ENCODE measurements around the gene CPSF2.
"Not testable (repeated sequence)": the region's sequence is repeated elsewhere in the genome, so short reads cannot be mapped to it uniquely, and the experiment has no call there.

CPSF2 gene

DNA sequence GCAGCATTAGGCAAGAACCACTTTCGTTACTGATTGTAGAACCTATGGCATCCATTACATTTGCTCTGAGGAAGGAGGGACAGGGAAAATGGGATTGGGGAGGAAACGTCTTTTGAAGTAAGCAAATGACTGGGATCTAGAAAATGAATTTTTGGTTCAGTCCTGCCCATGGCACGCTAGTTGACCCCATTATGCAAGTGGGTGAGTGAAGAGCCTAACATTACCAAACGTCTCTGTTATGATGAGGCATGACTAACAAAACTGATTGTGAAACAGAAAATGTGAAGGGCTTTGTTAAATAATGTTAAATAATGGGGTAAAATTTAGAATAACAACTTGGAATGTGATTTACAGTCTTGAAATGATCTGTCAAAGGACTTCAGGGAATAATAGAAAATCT lies 38.9 kb downstream of the CPSF2 start:
- no peak for DNase-seq (ENCODE audit: low read depth in 2 of 2)

DNA sequence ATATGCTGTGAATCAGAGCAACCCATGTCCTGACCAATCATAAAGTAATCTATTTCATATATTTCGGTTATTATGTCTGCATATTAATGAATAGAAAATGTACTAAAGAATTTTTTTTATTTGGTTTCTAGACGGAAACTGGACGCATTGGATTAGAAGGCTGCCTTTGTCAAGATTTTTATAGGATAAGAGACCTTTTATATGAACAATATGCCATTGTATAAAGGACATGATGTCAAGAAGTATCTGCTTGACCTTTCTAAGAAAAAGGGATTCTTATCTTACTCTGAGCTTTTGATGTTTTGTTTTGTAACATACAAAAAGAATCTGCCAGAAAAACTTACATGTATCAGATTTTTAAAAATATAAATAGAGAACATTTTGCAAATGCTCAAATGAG lies 39.8 kb downstream of the CPSF2 start:
- DNase-seq (ENCODE audit: low read depth in 2 of 2), result no peak

DNA sequence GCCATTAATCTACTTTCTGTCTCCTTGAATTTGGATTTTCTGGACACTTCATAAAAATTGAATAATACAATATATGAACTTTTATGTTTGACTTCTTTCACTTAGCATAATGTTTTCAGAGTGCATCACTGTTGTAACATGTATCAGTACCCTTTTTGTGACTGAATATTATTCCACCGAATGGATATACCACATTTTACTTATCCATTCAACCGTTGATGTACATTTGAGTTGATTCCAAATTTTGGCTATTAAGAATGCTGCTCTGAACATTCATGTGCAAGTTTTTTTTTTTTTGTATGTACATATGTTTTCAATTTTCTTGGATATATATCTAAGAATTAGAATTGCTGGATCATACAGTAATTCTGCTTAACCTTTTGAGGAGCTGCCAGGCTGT lies 43.2 kb downstream of the CPSF2 start:
- DNase-seq (ENCODE audit: low read depth in 2 of 2), result no peak

DNA sequence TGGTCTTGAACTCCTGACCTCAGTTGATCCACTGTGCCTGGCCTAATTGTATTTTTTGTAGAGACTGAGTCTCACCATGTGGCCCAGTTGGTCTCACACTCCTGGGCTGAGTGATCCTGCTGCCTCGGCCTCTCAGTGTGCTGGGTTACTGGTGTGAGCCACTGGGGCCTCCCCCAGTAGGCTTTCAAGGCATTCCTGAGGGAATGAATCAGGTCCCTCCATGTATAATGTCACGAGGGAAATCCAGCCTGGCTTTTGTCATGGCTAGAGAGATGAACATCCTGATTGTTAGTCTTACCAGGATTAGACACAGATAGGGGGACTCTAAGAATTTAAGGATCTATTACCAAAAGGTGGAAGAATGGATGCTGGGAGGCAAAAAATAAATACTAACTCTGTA lies 51.9 kb downstream of the CPSF2 start:
- no peak for DNase-seq (ENCODE audit: low read depth in 2 of 2)

DNA sequence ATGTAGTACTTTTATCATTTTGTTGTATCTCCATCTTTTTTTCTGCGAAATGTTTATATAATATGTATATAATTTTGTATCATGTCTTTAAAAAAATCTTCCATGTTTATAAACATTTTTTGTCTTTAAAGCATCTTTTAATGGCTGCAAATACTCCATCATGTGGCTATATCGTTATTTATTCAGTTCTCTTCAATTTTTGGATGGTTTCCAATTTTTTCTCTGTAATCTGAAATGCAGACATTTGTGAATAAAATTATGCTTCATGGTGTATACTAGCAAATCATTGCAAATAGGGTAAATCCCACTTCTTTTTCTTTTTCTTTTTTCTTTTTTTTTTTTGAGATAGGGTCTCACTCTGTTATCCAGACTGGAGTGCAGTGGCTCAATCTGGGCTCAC lies 54.0 kb downstream of the CPSF2 start:
- no peak for DNase-seq (ENCODE audit: low read depth in 2 of 2)

DNA sequence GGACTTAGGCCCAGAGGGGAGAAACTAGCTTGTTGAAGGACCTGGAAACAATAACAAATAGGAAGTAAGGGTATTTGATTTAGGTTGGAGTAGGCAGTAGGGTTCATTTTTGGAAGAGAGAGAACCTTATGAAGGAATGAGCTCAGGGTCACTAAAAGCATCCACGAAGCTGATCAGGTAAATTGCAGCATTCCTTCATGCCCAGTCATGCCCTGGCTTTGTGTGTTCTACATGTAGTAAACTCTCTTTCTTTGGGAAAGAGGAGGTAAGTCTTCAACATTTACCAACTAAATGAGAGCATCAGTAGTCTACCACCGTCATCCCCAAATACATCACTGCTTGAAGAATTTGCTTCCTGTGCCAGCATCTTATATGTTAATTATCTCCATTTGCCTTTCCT lies 54.7 kb downstream of the CPSF2 start:
- no peak for DNase-seq (ENCODE audit: low read depth in 2 of 2)

DNA sequence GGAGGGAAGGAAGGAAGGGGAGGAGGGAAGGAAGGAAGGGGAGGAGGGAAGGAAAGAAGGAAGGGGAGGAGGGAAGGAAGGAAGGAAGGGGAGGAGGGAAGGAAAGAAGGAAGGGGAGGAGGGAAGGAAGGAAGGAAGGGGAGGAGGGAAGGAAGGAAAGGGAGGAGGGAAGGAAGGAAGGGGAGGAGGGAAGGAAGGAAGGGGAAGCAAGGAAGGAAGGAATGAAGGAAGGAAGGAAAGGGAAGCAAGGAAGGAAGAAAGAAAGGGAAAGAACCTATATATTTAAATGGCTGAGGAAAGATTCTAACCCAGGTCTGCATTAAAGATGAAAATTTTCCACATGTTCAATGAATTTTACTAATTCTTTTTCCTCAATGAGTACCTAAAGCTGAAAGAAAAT lies 57.4 kb downstream of the CPSF2 start:
- not testable (repeated sequence) for DNase-seq (ENCODE audit: low read depth in 2 of 2)

DNA sequence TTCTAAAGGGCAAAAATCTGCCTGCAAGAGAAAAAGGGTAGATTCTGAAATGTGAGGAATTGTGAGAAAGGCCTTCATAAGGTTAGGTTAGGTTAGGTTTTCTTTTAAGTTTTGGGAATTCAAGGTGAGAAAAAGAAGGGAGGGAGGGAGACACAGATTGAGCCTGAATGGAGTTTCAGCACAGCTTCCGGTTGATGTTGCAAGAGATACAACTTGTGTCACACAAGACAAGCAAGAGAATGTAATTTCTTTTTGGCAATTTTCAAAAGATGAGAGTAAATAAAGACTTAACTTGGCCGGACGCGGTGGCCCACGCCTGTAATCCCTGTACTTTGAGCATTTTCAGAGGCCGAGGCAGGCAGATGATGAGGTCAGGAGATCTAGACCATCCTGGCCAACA lies 63.8 kb downstream of the CPSF2 start:
- DNase-seq (ENCODE audit: low read depth in 2 of 2), result no peak

DNA sequence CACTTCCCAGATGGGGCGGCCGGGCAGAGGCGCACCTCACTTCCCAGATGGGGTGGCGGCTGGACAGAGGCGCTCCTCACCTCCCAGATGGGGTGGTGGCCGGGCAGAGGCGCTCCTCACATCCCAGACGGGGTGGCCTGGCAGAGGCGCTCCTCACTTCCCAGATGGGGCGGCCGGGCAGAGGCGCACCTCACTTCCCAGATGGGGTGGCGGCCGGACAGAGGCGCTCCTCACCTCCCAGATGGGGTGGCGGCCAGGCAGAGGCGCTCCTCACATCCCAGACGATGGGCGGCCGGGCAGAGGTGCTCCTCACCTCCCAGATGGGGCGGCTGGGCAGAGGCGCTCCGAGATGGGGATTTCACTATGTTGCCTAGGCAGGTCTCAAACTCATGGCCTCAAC lies 65.8 kb downstream of the CPSF2 start:
- not testable (repeated sequence) for DNase-seq (ENCODE audit: low read depth in 2 of 2)

DNA sequence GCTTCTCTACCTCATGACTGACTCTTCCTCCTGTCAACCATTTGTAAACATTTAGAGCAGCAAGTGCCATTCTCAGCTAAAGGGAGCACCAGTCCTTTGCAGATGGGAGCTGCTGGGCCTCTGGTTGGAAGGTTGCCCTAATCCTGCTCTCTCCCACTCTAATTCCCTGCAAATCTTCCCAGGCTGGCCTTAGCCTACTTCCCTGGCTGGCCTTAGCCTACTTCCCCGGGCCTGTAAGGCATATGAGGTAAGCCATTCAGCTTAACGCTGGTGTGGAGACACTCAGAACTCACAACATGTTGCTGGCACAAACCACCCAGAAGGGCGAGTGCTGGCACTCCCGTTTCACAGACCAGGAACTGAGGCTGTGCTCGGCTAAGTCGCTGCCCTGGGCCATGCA lies 69.0 kb downstream of the CPSF2 start:
- DNase-seq (ENCODE audit: low read depth in 2 of 2), result no peak

DNA sequence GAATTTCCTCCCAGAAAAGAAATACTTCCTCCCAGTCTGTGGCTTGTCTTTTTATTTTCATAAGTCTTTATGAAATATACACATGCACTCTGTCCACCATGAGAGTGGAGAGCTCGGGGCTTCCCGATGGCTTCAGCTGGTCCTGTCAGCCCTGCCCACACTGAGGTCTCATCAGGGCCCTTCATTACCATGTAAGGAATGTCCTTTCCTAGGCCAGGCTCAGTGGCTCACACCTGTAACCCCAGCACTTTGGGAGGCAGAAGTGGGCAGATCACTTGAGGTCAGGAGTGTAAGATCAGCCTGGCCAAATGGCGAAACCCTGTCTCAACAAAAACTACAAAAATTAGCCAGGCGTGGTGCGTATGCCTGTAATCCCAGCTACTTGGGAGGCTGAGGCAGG lies 77.0 kb downstream of the CPSF2 start:
- DNase-seq (ENCODE audit: low read depth in 2 of 2), result no peak

DNA sequence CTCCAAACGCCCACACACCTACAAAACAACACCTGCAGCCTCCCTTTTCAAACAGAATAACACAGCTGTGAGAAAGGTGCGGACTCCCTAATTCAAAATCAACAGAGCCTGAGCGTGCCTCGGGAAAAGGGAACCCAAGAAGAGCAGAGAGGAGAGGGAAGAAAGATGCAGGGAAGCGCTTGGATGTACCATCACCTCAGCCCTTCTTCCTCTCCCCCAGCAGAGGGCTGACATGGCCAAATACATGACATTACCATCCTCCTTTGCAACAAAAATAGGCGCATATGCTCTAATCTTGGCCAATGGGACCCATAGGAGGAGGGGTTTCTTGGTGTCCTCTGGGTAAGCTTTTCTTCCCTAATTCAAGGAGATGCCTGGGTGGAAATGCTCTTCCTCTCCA lies 78.0 kb downstream of the CPSF2 start:
- no peak for DNase-seq (ENCODE audit: low read depth in 2 of 2)

DNA sequence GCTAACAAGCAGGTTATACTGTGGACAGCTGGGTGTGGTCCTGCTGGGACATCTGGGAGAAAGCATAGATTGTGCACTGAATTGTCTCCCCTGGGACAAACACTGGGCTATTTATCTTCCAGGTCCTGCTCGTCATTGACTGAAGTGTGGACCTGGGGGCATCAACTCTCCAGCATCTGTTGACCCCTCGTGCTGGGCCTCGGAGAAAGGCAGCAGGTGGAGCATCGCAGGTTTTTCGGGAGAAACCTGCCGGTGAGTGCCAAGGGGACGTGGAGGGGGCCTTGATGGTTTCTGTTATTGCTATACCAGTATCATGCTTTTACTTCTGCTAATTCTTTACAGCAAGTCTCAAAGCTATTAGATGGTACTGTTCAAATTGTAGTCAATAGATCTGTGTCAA lies 81.3 kb downstream of the CPSF2 start:
- DNase-seq (ENCODE audit: low read depth in 2 of 2), result no peak

DNA sequence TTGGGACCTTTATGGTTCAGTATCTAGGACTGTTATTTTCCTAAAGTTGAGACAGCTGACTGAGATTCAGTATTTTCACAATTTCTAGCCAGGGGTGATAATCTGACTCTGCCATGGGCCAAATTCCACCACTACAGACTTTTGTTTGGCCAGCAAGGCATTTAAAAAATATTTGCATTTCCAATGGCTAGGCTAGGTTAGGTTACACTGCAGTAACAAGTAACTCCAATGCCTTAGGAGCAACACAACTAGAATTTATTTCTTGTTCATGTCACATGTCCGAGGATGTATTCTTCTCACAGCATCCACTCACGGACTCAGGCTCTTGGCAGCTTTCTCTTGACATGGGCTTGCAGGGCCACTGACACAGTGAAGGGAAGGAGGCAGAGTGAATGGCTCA lies 83.0 kb downstream of the CPSF2 start:
- no peak for DNase-seq (ENCODE audit: low read depth in 2 of 2)

DNA sequence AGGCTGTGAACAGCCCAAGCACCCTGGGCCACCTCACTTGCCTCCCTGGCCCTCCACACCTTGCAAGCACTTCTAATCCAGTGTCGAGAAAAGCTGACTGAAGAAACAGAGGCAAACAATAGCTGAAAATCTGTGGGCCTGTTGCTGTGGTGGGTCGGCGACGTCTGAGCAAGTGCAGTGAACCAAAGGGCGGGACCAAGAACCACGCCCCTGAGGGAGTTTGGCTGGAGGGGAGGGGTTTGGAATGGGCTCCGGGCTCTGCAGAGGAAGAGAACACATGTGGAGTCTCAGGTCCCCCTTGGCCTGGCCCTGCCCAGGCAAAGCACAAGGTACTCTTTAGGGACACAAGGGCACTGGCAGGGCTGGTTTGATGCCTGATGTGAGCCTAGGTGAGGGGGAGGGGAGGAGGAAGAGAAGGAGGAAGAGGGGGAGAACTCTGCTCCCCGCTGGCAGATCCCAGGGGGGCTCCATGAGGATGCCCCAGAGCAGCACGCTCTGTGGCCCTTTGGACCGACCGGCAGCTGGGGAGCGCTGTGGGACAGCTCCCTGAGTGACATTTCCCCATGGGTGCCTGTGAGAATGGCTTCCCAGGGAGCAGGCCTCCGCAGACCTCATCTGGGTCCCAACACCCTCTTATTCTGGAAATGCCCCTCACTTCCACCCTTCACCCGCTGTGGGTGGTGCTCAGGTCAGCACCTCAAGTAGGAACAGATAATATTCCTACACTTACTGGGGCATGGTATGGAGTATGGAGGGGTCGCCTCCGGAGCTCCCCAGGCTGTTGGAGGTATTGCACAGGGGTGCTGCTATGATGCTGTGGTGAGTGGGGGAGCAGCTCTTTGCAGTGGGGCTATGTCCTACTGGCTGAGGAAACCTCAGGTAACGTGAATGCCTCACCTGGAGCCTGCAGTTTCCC lies 85.5 kb downstream of the CPSF2 start:
- no peak for DNase-seq (ENCODE audit: low read depth in 2 of 2)

DNA sequence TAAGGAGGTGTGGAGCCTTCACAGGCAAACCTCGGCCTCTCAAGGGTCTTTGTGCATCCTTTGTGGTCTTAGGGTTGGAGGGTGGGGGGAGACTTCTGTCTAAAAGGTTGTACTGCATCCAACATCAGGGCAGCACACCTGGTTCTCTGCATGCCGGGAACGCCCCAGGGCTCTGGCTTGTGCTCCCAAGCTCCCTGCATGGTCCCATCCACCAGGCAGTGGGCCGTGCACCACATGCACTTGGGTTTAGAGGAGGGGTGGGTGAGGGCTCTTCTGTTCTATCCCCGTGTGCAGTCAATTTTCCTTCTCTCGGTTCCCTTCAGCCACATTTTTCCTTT lies 86.1 kb downstream of the CPSF2 start:
- no peak for DNase-seq (ENCODE audit: low read depth in 2 of 2)

DNA sequence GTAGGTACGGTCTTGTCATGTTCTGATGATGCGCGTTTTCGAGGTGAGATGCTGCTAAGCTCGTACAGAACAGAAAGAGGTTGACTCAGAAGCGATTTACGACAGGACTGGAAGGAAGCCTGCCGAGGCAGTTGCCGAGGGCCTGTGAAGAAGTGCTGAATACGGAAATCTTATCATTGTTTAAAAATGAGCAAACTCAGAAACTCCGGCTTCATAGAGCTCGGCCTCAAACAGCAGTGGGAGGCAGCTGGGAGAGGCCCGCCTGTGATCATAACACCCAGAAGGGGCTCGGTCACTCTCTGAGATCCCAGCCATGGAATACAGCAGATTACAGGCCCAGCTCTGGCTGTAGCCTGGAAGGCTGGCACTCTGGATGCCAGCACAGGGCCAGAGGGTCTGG lies 87.4 kb downstream of the CPSF2 start:
- no peak for DNase-seq (ENCODE audit: low read depth in 2 of 2)

DNA sequence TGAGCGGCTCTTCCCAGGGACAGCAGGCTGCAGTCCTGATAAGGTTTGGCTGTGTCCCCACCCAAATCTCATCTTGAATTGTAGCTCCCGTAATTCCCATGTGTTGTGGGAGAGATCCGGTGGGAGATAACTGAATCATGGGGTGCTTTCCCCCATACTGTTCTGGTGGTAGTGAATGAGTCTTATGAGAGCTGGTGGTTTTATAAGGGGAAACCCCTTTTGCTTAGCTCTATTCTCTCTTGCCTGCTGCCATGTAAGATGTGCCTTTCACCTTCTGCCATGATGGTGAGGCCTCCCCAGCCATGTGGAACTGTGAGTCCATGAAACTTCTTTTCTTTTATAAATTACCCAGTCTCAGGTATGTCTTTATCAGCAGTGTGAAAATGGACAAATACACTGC lies 91.4 kb downstream of the CPSF2 start:
- DNase-seq (ENCODE audit: low read depth in 2 of 2), result not testable (repeated sequence)

DNA sequence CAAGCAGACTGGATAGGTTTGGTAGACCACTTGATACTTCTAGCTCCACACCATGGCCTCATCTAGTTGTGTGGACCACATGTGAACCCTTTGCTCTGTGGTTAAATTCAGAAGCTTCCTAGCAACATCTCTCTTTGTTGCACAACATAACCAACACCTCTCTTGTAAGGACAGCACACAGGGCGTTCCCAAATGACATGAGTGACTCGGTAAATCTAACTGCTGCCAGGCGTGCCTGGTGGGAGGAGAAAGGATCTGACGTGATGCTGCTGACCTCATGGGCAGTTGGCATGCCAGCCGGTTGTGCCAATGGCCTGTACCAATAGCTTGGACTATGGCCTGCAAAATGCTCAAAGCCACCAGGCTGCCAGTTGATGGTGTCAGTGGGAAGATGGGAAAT lies 93.8 kb downstream of the CPSF2 start:
- DNase-seq (ENCODE audit: low read depth in 2 of 2), result no peak

DNA sequence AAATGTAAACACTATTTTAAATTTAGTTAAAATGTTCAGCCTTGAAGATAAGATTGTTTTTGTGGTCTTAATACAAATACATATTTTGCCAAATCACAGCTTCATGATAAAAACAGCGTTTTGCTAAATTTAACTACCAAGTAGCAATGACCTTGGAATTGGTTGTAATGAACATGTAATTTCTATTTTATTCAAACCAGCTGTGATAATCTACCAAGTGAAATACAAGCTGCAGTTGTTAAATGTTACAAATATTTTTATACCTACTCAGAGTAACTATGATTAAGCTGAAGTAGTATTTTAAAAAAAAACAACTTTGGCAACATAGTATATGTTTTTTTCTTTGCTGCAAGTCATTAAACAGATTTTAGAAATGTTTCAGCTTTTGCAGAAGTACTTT lies 96.2 kb downstream of the CPSF2 start:
- DNase-seq (ENCODE audit: low read depth in 2 of 2), result no peak
